KMS-11 (cell line): ENCODE measurements around the gene PNLIPRP2.

Experiments
- H2AFZ ChIP-seq: fragments of 200-600 bp; sonication (generic); 2 replicates; pipeline ENCODE4 v1.6.1; 2016; ENCODE audit warnings: antibody characterized with exemption, mixed run types, low read depth
- H3K27ac ChIP-seq: fragments of 200-600 bp; sonication (generic); 2 replicates; pipeline ENCODE4 v1.6.1; 2016; ENCODE audit warnings: mild to moderate bottlenecking, mixed run types
- H3K27me3 ChIP-seq: fragments of 200-600 bp; sonication (generic); 2 replicates; pipeline ENCODE4 v1.6.1; 2017; ENCODE audit warnings: mild to moderate bottlenecking, low read depth, mixed run types, moderate library complexity; ENCODE audit not compliant: insufficient read depth
- H3K36me3 ChIP-seq: fragments of 200-600 bp; sonication (generic); 2 replicates; pipeline ENCODE4 v1.6.1; 2017; ENCODE audit warnings: mild to moderate bottlenecking, mixed run types; ENCODE audit not compliant: insufficient read depth
- H3K4me1 ChIP-seq: fragments of 200-600 bp; sonication (generic); 2 replicates; pipeline ENCODE4 v1.6.1; 2016; ENCODE audit warnings: mild to moderate bottlenecking, low read depth, mixed run types; ENCODE audit not compliant: poor library complexity, severe bottlenecking
- H3K4me2 ChIP-seq: fragments of 200-600 bp; sonication (generic); 2 replicates; pipeline ENCODE4 v1.7.0; 2016; ENCODE audit warnings: mild to moderate bottlenecking, mixed run types
- H3K4me3 ChIP-seq: fragments of 200-600 bp; sonication (generic); IDR thresholded peaks from 2 replicates; pipeline ENCODE4 v1.6.1; 2017; ENCODE audit warnings: low read depth, low read length, mixed read lengths; ENCODE audit not compliant: insufficient read depth
- H3K79me2 ChIP-seq: fragments of 200-600 bp; sonication (generic); 2 replicates; pipeline ENCODE4 v1.6.1; 2016; ENCODE audit warnings: low read depth, mixed run types; ENCODE audit not compliant: insufficient read depth
- H3K9ac ChIP-seq: fragments of 200-600 bp; sonication (generic); 2 replicates; pipeline ENCODE4 v1.6.1; 2016; ENCODE audit warnings: mild to moderate bottlenecking, mixed run types
- H4K20me1 ChIP-seq: fragments of 200-600 bp; sonication (generic); 2 replicates; pipeline ENCODE4 v1.6.1; 2016; ENCODE audit warnings: mild to moderate bottlenecking, mixed run types; ENCODE audit not compliant: insufficient read depth
- CTCF ChIP-seq: fragments of 200-600 bp; sonication (generic); conservative IDR thresholded peaks from 2 replicates; pipeline ENCODE4 v1.6.1; 2017; ENCODE audit warnings: low read depth, mild to moderate bottlenecking, antibody characterized with exemption, low read length, moderate library complexity, mixed read lengths

Gene PNLIPRP2

GRCh38 chr10:116671274-116671926 is 50.6 kb downstream of the PNLIPRP2 start:
- no peak overlapping the region for H3K9ac ChIP-seq
- no peak overlapping the region for H3K4me2 ChIP-seq
- no peak overlapping the region for H3K27ac ChIP-seq
- no peak overlapping the region for H2AFZ ChIP-seq
- no peaks in the 10 kb centered on the region for H4K20me1 ChIP-seq
- H3K4me3 ChIP-seq, result no peak overlapping the region
- H3K79me2 ChIP-seq, result no peaks in the 10 kb centered on the region
- H3K27me3 ChIP-seq, result no peaks in the 10 kb centered on the region
- no peaks in the 10 kb centered on the region for H3K4me1 ChIP-seq
- H3K36me3 ChIP-seq, result no peaks in the 10 kb centered on the region
- no peak for TF ChIP-seq CTCF

- H3K4me3 ChIP-seq, result no peak overlapping the region
- no peak for TF ChIP-seq CTCF
- no peaks in the 10 kb centered on the region for H3K79me2 ChIP-seq
- no peak overlapping the region for H3K27ac ChIP-seq
- H3K9ac ChIP-seq, result no peak overlapping the region
- no peak overlapping the region for H3K4me2 ChIP-seq
- no peaks in the 10 kb centered on the region for H4K20me1 ChIP-seq
- no peaks in the 10 kb centered on the region for H3K4me1 ChIP-seq
- no peaks in the 10 kb centered on the region for H3K36me3 ChIP-seq
- H3K27me3 ChIP-seq, result no peaks in the 10 kb centered on the region
- H2AFZ ChIP-seq, result no peak overlapping the region
These were observed 52.1 kb downstream of the PNLIPRP2 start for GRCh38 chr10:116672891-116673290.

DNA sequence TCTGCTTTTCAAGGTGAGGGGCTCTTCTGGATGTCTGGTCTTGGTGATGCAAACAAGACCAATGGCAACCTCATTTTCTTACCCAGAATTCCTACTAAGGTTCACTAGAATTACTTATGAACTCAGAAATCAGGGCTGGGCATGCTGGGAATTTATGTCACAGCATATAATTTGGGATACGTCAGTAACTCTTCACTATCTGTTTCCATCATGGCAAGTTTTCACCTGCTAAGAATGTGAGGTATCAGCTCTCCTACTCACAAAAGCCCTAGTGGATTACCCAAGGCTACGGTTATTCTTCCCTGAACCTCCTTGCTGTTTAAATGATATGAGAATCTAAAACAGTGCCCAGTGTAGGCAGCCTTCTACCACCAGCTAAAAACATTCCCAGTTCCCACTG is 53.1 kb downstream of the PNLIPRP2 start:
- H3K4me3 ChIP-seq, result no peak overlapping the region
- no peaks in the 10 kb centered on the region for H3K4me1 ChIP-seq
- no peak overlapping the region for H3K9ac ChIP-seq
- H4K20me1 ChIP-seq, result no peaks in the 10 kb centered on the region
- H2AFZ ChIP-seq, result no peak overlapping the region
- no peak overlapping the region for H3K27ac ChIP-seq
- no peaks in the 10 kb centered on the region for H3K27me3 ChIP-seq
- TF ChIP-seq CTCF, result no peak
- no peak overlapping the region for H3K4me2 ChIP-seq
- H3K79me2 ChIP-seq, result no peaks in the 10 kb centered on the region
- no peaks in the 10 kb centered on the region for H3K36me3 ChIP-seq

- H3K4me3 ChIP-seq, result no peak overlapping the region
- H3K4me1 ChIP-seq, result no peaks in the 10 kb centered on the region
- H3K36me3 ChIP-seq, result no peaks in the 10 kb centered on the region
- no peak overlapping the region for H3K9ac ChIP-seq
- TF ChIP-seq CTCF, result no peak
- H3K27ac ChIP-seq, result no peak overlapping the region
- H2AFZ ChIP-seq, result no peak overlapping the region
- H4K20me1 ChIP-seq, result no peaks in the 10 kb centered on the region
- H3K79me2 ChIP-seq, result no peaks in the 10 kb centered on the region
- no peak overlapping the region for H3K4me2 ChIP-seq
- H3K27me3 ChIP-seq, result no peaks in the 10 kb centered on the region
These were observed 54.2 kb downstream of the PNLIPRP2 start for GRCh38 chr10:116674901-116675423.
